Cardiac atrium fibroblast (primary cell): ENCODE data around the gene SLC30A5. TPM values are rescaled to one million over a fixed set of nuclear protein-coding genes. Genes with fewer than 3 reads are reported as not detected.

Experiments
- total RNA-seq: library from RNA; depleted of rRNA; stranded (reverse); fragments of >200 nt; gene quantifications from 2 replicates; pipeline ENCODE4 v1.2.3, GENCODE V29; 2015

SLC30A5 gene
- 37.5 and 44.6 TPM in 2 replicates for total RNA-seq

GRCh38 chr5:69093771-69094482 is at the start of gene SLC30A5:
Gene SLC30A5 (plus strand): TSS chr5:69094014. CDS start chr5:69094256, 242 bp downstream.

GRCh38 chr5:69166686-69167492 is 73.1 kb downstream of the SLC30A5 start, which contains the start of gene CCNB1:
Gene CCNB1 (plus strand): TSS chr5:69167150. CDS start chr5:69167263, 113 bp downstream.

Other genes starting within 250 kb of the SLC30A5 start
- gene CCNB1, start 73.1 kb downstream of the SLC30A5 start, total RNA-seq = 20.4 and 50.1 TPM in 2 replicates
- 7.9 and 12.0 TPM in 2 replicates for gene CENPH, start 95.6 kb downstream of the SLC30A5 start, total RNA-seq
- 35.3 and 37.2 TPM in 2 replicates for gene CDK7, start 140.9 kb downstream of the SLC30A5 start, total RNA-seq
- gene CCDC125, start 238.8 kb downstream of the SLC30A5 start, total RNA-seq = 0.72 and 2.4 TPM in 2 replicates